Measurements from ENCODE around the gene MYO7B.

DNA sequence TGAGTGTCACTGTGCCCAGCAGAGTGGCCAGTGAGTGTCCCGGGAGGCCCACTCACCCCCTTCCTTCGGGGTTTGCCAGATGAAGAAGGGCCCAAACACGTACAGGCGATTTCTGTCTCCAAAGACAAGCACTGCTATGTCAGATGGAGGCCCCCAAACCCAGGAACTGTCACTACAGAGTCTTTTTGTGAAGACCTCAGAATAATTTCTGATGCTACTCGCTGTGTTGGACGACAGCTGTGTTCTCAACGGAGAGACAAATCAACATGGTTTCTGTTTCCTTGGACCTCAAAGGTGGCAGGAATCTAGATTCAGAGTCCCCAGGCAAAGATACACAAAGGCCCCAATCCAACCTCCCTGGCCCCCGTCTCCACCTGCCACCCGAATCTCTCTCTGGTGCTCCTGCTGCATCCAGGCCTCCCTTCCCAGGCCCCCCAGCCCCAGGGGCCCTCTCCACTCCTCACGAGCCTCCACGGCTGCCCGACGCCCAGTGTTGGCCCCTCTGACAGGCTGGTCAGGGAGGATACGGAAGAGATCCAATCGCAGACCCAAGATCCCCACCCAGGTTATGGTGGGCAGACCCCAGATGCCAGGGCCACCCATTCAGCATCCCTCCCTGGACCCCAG, 108.1 kb downstream of the MYO7B start:
- TF ChIP-seq CTCF (IDR thresholded peaks at IDR 0.05) (no peak), POLR2A (IDR thresholded peaks at IDR 0.05) (no peak), POLR2AphosphoS5 (IDR thresholded peaks at IDR 0.05) (no peak)

Measured in upper lobe of left lung (tissue), 4 donors.